ENCODE results near the gene UTP15.
A peak's percentile ranks its signal among the peaks of the same experiment; 100 is the strongest.

Gene UTP15

GRCh38 chr5:73565139-73565968, at the start of gene UTP15, which contains the start of gene ANKRA2:
UTP15 (plus strand) TSS chr5:73565743; CDS start chr5:73567345, 1,602 bp downstream.
ANKRA2 (minus strand) TSS chr5:73565639; CDS start chr5:73562881, 2,758 bp downstream.
- TF ChIP-seq CTCF (IDR thresholded peaks at IDR 0.05) = no peak

GRCh38 chr5:73519531-73520283, 45.8 kb upstream of the UTP15 start:
- peak; percentile 85 for TF ChIP-seq CTCF (IDR thresholded peaks at IDR 0.05)

GRCh38 chr5:73522989-73523388, 42.6 kb upstream of the UTP15 start:
- TF ChIP-seq CTCF (IDR thresholded peaks at IDR 0.05) = no peak

- TF ChIP-seq CTCF (IDR thresholded peaks at IDR 0.05) = no peak
Observed at GRCh38 chr5:73523861-73524260, 41.7 kb upstream of the UTP15 start.

GRCh38 chr5:73525606-73526203, 39.8 kb upstream of the UTP15 start:
- TF ChIP-seq CTCF (IDR thresholded peaks at IDR 0.05) = no peak

- TF ChIP-seq CTCF (IDR thresholded peaks at IDR 0.05) = no peak
Observed at GRCh38 chr5:73528248-73528647, 37.3 kb upstream of the UTP15 start.

- no peak for TF ChIP-seq CTCF (IDR thresholded peaks at IDR 0.05)
Observed at GRCh38 chr5:73529081-73529480, 36.5 kb upstream of the UTP15 start.
